ENCODE measurements around the gene ZNF566. TPM values are rescaled to one million over a fixed set of nuclear protein-coding genes. Genes with fewer than 3 reads are reported as not detected.

ZNF566 gene
- total and polyA plus RNA-seq, 2 of the 13 experiments (the other 11 are each of a cell fraction or from before 2014, with no cell fraction given), result 4.8 to 13.7 TPM

GRCh38 chr19:36418287-36419001, 70.9 kb downstream of the ZNF566 start, which contains the start of gene ZFP82 (continued):
- no peak for TF ChIP-seq GPBP1L1 (CRISPR knock-in tag; IDR thresholded peaks at IDR 0.05)
- no peak for TF ChIP-seq TOE1 (CRISPR knock-in tag; IDR thresholded peaks at IDR 0.05)
- peak; percentile 70; the same call in 1 of the 2 replicates for TF ChIP-seq ZNF709 (CRISPR knock-in tag; IDR thresholded peaks at IDR 0.05)
- 0 out of 2 replicates have a peak, but pooled peaks have one; percentile 50 for TF ChIP-seq ZNF784 (CRISPR knock-in tag; IDR thresholded peaks at IDR 0.05; ENCODE audit: borderline replicate concordance)
- no peak for TF ChIP-seq MZF1 (CRISPR knock-in tag; IDR thresholded peaks at IDR 0.05; ENCODE audit: borderline replicate concordance)
- TF ChIP-seq PAF1 (CRISPR knock-in tag; IDR thresholded peaks at IDR 0.05), result no peak
- TF ChIP-seq ZFP36L2 (CRISPR knock-in tag; IDR thresholded peaks at IDR 0.05), result no peak
- TF ChIP-seq ZNF546 (CRISPR knock-in tag; conservative IDR thresholded peaks at IDR 0.05), result no peak
- no peak for TF ChIP-seq ZNF549 (CRISPR knock-in tag; IDR thresholded peaks at IDR 0.05)
- no peak for TF ChIP-seq THRA (CRISPR knock-in tag; IDR thresholded peaks at IDR 0.05; ENCODE audit: borderline replicate concordance)
- TF ChIP-seq MEF2D (CRISPR knock-in tag; IDR thresholded peaks at IDR 0.05), result no peak
- TF ChIP-seq ZNF235 (CRISPR knock-in tag; IDR thresholded peaks at IDR 0.05; ENCODE audit: borderline replicate concordance), result no peak
- TF ChIP-seq ZFP62 (CRISPR knock-in tag; IDR thresholded peaks at IDR 0.05), result no peak
- TF ChIP-seq SIN3B (IDR thresholded peaks at IDR 0.05; ENCODE audit: low read length), result no peak
- no peak for TF ChIP-seq TIGD3 (CRISPR knock-in tag; IDR thresholded peaks at IDR 0.05; ENCODE audit: borderline replicate concordance)
- no peak for TF ChIP-seq E2F5 (CRISPR knock-in tag; conservative IDR thresholded peaks at IDR 0.05)
- 0 out of 2 replicates have a peak, but pooled peaks have one; percentile 30 for TF ChIP-seq TMF1 (CRISPR knock-in tag; IDR thresholded peaks at IDR 0.05; ENCODE audit: low read depth)
- no peak for TF ChIP-seq RXRA (CRISPR knock-in tag; IDR thresholded peaks at IDR 0.05)
- no peak for TF ChIP-seq SP2 (CRISPR knock-in tag; IDR thresholded peaks at IDR 0.05)
- TF ChIP-seq ATF3 (CRISPR knock-in tag; IDR thresholded peaks at IDR 0.05), result no peak
- TF ChIP-seq HHEX (CRISPR knock-in tag; IDR thresholded peaks at IDR 0.05), result no peak
- TF ChIP-seq RBM22 (optimal IDR thresholded peaks at IDR 0.05; ENCODE audit: low read length), result no peak
- no peak for TF ChIP-seq ARNTL (CRISPR knock-in tag; IDR thresholded peaks at IDR 0.05)
- no peak for TF ChIP-seq NONO (IDR thresholded peaks at IDR 0.05)
- TF ChIP-seq NONO (CRISPR knock-in tag; conservative IDR thresholded peaks at IDR 0.05), result no peak
